A673 (cell line): Measurements from ENCODE around the gene CHRND.
A peak's percentile ranks its signal among the peaks of the same experiment; 100 is the strongest.

Experiments used
- EZH2 ChIP-seq: fragments of 200-600 bp; sonication (generic); IDR thresholded peaks from 2 replicates; pipeline ENCODE4 v1.6.1; 2017; ENCODE audit warnings: borderline replicate concordance, low read depth, mild to moderate bottlenecking, mixed read lengths, antibody characterized with exemption, low read length; ENCODE audit not compliant: poor library complexity, severe bottlenecking
- TF ChIP-seq, protein P1 (sequence below): fragments of 300-800, 200-600 bp; sonication (generic); conservative IDR thresholded peaks from 2 replicates; pipeline ENCODE4 v1.5.1; 2017; ENCODE audit warnings: low read depth, mild to moderate bottlenecking, antibody characterized with exemption, low read length, moderate library complexity, mixed read lengths

DNA sequence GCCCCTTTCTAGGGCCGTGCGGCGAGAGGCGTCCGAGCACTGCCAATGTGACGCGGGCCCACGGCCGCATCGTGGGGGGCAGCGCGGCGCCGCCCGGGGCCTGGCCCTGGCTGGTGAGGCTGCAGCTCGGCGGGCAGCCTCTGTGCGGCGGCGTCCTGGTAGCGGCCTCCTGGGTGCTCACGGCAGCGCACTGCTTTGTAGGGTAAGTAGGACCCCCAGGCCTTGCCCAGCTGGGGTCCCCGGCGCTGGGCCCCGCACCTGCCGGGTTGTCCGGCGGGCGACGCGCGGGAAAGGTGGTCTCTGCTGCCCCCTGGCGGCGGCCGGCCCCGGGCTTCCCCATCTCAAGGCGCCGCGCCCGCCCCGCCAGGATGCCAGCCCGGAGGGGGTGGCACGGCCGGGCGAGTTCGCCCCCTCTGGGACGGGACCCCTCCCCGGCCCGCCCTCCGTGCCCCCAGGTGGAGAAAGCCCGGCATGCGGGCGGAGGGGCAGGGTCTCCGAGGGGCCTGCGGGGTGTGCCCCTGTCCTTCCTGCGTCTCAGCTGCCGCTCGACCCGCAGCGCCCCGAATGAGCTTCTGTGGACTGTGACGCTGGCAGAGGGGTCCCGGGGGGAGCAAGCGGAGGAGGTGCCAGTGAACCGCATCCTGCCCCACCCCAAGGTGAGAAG is 3.9 kb upstream of the CHRND start:
- TF ChIP-seq, protein P1, sequence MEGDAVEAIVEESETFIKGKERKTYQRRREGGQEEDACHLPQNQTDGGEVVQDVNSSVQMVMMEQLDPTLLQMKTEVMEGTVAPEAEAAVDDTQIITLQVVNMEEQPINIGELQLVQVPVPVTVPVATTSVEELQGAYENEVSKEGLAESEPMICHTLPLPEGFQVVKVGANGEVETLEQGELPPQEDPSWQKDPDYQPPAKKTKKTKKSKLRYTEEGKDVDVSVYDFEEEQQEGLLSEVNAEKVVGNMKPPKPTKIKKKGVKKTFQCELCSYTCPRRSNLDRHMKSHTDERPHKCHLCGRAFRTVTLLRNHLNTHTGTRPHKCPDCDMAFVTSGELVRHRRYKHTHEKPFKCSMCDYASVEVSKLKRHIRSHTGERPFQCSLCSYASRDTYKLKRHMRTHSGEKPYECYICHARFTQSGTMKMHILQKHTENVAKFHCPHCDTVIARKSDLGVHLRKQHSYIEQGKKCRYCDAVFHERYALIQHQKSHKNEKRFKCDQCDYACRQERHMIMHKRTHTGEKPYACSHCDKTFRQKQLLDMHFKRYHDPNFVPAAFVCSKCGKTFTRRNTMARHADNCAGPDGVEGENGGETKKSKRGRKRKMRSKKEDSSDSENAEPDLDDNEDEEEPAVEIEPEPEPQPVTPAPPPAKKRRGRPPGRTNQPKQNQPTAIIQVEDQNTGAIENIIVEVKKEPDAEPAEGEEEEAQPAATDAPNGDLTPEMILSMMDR = peak; percentile 55; the same call in 1 of the 2 replicates
- TF ChIP-seq EZH2 = peak; percentile 27
